ENCODE results near the gene NLRP7.

The NLRP7 gene

DNA sequence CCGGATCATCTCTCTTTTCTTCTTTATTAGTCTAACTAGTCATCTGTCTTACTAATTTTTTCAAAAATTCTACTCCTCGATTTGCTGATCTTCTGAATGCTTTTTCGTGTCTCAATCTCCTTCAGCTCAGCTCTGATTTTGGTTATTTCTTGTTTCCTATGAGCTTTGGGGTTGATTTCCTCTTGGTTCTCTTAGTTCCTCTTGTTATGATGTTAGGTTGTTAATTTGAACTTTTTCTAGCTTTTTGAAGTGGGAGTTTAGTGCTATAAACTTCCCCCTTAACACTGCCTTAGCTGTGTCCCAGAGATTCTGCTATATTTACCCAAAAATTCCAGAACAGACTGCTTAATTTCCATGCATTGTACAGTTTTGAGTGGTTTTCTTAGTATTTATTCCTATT is 69.9 kb downstream of the NLRP7 start:
- H3K4me3 ChIP-seq (ENCODE audit: low read length): no peak overlapping the region
- TF ChIP-seq, protein P1, sequence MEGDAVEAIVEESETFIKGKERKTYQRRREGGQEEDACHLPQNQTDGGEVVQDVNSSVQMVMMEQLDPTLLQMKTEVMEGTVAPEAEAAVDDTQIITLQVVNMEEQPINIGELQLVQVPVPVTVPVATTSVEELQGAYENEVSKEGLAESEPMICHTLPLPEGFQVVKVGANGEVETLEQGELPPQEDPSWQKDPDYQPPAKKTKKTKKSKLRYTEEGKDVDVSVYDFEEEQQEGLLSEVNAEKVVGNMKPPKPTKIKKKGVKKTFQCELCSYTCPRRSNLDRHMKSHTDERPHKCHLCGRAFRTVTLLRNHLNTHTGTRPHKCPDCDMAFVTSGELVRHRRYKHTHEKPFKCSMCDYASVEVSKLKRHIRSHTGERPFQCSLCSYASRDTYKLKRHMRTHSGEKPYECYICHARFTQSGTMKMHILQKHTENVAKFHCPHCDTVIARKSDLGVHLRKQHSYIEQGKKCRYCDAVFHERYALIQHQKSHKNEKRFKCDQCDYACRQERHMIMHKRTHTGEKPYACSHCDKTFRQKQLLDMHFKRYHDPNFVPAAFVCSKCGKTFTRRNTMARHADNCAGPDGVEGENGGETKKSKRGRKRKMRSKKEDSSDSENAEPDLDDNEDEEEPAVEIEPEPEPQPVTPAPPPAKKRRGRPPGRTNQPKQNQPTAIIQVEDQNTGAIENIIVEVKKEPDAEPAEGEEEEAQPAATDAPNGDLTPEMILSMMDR (conservative IDR thresholded peaks at IDR 0.05; ENCODE audit: low read depth, low read length): no peak
- DNase-seq (ENCODE audit: low read depth): no peak

DNA sequence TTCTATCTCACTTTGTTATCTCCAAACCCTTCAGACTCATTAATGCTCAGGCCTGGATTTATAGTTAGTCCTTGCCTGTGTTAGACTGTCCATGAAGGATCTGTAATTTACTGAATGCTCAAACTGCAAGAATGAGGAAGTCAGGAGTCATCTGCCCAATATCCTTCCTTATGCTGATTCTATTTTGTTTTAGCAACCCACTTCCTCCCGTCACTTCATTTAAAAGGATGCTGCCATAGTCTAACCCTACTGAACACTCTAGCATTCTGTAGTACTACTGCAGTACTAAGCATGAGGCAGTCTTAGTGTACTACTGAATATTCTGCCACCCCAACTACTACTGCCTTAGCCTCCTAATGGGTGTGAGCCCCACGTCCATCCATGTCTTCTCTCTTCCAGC is 71.8 kb downstream of the NLRP7 start:
- no peak overlapping the region for H3K4me3 ChIP-seq (ENCODE audit: low read length)
- no peak for DNase-seq (ENCODE audit: low read depth)
- TF ChIP-seq, protein P1 (conservative IDR thresholded peaks at IDR 0.05; ENCODE audit: low read depth, low read length): no peak

DNA sequence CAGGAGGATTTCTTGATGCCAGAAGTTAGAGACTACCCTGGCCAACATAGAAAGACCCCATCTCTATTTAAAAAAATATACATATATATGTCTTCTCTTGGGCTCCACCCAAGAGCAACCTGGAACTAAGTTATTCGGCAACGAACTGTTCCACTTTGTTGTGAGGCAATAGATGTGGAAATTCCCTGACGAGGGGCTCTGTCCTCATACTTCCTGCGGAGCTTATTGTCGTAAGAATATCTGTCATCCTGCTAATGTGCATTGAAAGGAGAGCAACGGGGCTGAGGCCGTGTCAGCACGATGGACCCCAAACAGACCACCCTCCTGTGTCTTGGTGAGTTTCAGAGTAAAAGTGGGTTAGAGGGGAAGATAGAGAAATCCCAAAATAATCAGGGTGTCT is 73.3 kb downstream of the NLRP7 start, which contains the start of gene FCAR:
Gene FCAR (plus strand): TSS at position 246 of the 400 bp plus-strand sequence. CDS start 55 bp downstream, at position 301.
- TF ChIP-seq, protein P1 (conservative IDR thresholded peaks at IDR 0.05; ENCODE audit: low read depth, low read length): no peak
- no peak within 1 kb of the TSS for H3K4me3 ChIP-seq (ENCODE audit: low read length)
- no peak for DNase-seq (ENCODE audit: low read depth)

All from retinal pigment epithelial cell (primary cell).